SK-N-SH treated with all-trans-retinoic acid at 6 μM for 48 hours (cell line): ENCODE measurements around the gene PNPLA7.

Source experiments
- ARNTL ChIP-seq: fragments of 450-650 bp; formaldehyde crosslinking; IDR thresholded peaks from 2 replicates; pipeline ENCODE4 v1.5.0; 2020; ENCODE audit warnings: low read depth, mild to moderate bottlenecking, moderate library complexity, borderline replicate concordance
- ESRRG ChIP-seq: fragments of 250-450 bp; sonication (Bioruptor Pico); IDR thresholded peaks from 2 replicates; pipeline ENCODE4 v1.6.1; 2021; ENCODE audit warnings: mild to moderate bottlenecking
- ISL1 ChIP-seq: fragments of 250-450 bp; sonication (Bioruptor Pico); IDR thresholded peaks from 2 replicates; pipeline ENCODE4 v2.1.2; 2022; ENCODE audit warnings: mild to moderate bottlenecking, moderate library complexity
- RARB ChIP-seq: fragments of 250-450 bp; sonication (Bioruptor Pico); IDR thresholded peaks from 2 replicates; pipeline ENCODE4 v1.8.0; 2021; ENCODE audit warnings: mild to moderate bottlenecking, moderate library complexity
- SNAI2 ChIP-seq: fragments of 250-450 bp; sonication (Bioruptor Pico); IDR thresholded peaks from 2 replicates; pipeline ENCODE4 v1.5.0; 2020; ENCODE audit warnings: mild to moderate bottlenecking, moderate library complexity
- TCF4 ChIP-seq: fragments of 250-450 bp; sonication (Bioruptor Pico); IDR thresholded peaks from 2 replicates; pipeline ENCODE4 v1.8.0; 2021; ENCODE audit warnings: mild to moderate bottlenecking, moderate library complexity, borderline replicate concordance
- TOX ChIP-seq: fragments of 250-450 bp; sonication (Bioruptor Pico); IDR thresholded peaks from 2 replicates; pipeline ENCODE4 v1.8.0; 2021; ENCODE audit warnings: mild to moderate bottlenecking, moderate library complexity, borderline replicate concordance
- ZC3H10 ChIP-seq: fragments of 250-450 bp; sonication (Bioruptor Pico); IDR thresholded peaks from 2 replicates; pipeline ENCODE4 v1.5.1; 2021; ENCODE audit warnings: mild to moderate bottlenecking, moderate library complexity
- ZFP3 ChIP-seq: fragments of 250-450 bp; sonication (Bioruptor Pico); IDR thresholded peaks from 2 replicates; pipeline ENCODE4 v1.5.0; 2020; ENCODE audit warnings: mild to moderate bottlenecking, moderate library complexity
- ZNF70 ChIP-seq: fragments of 450-650 bp; formaldehyde crosslinking; IDR thresholded peaks from 2 replicates; pipeline ENCODE4 v1.5.0; 2020; ENCODE audit warnings: mild to moderate bottlenecking, moderate library complexity
- ZNF8 ChIP-seq: fragments of 450-650 bp; formaldehyde crosslinking; IDR thresholded peaks from 2 replicates; pipeline ENCODE4 v1.5.0; 2020; ENCODE audit warnings: mild to moderate bottlenecking, moderate library complexity
- TF ChIP-seq, protein P1 (sequence below): fragments of 250-450 bp; sonication (Bioruptor Pico); IDR thresholded peaks from 2 replicates; pipeline ENCODE4 v1.8.0; 2021; ENCODE audit warnings: low read depth, mild to moderate bottlenecking, moderate library complexity, borderline replicate concordance
- TF ChIP-seq, protein P2 (sequence below): fragments of 250-450 bp; sonication (Bioruptor Pico); IDR thresholded peaks from 2 replicates; pipeline ENCODE4 v1.8.0; 2020; ENCODE audit warnings: mild to moderate bottlenecking, moderate library complexity, borderline replicate concordance
- TF ChIP-seq, protein P3 (sequence below): fragments of 250-450 bp; sonication (Bioruptor Pico); IDR thresholded peaks from 2 replicates; pipeline ENCODE4 v1.5.1; 2020; ENCODE audit warnings: low read depth, mild to moderate bottlenecking, moderate library complexity

DNA sequence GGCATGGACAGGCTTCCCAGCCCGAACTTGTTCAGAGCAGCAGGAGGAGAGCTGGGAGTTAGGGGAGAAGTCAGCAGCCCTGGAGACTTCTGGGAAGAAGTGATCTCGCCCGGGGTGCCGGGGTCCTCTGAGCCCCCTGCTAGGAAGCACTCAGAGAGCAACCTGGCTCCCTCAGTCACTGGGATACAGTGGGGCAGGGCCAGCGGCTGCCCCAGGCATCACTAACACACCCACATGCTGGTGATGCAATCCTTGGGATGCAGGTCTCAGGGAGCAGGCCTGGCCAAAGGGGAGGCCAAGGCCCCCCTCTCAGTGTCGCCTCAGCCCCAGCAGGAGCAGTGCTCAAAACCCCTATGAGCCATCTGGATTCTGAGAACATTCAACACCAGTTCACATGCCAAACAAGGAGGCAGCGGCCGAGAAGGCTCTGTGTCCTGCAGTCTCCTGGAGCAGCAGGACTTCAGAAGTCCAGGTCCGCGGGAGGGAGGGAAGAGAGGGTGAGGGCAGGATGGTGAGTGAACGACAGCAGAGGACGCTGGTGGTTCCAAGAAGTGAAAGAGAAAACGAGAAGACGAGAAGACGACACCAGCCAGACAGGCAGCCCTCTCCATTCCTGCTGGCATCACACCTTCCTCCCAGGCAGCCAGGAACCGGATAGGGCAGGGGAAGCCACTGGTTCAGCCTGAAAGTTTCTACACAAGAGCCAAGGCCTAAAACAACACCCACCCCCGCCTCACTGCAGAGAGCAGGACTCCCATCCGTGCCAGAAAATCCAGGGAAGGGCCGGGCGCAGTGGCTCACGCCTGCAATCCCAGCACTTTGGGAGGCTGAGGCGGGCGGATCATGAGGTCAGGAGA, 2.3 kb downstream of the PNPLA7 start:
- TF ChIP-seq, protein P1, sequence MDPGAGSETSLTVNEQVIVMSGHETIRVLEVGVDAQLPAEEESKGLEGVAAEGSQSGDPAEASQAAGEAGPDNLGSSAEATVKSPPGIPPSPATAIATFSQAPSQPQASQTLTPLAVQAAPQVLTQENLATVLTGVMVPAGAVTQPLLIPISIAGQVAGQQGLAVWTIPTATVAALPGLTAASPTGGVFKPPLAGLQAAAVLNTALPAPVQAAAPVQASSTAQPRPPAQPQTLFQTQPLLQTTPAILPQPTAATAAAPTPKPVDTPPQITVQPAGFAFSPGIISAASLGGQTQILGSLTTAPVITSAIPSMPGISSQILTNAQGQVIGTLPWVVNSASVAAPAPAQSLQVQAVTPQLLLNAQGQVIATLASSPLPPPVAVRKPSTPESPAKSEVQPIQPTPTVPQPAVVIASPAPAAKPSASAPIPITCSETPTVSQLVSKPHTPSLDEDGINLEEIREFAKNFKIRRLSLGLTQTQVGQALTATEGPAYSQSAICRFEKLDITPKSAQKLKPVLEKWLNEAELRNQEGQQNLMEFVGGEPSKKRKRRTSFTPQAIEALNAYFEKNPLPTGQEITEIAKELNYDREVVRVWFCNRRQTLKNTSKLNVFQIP (CRISPR knock-in tag), result no peak
- TF ChIP-seq, protein P2, sequence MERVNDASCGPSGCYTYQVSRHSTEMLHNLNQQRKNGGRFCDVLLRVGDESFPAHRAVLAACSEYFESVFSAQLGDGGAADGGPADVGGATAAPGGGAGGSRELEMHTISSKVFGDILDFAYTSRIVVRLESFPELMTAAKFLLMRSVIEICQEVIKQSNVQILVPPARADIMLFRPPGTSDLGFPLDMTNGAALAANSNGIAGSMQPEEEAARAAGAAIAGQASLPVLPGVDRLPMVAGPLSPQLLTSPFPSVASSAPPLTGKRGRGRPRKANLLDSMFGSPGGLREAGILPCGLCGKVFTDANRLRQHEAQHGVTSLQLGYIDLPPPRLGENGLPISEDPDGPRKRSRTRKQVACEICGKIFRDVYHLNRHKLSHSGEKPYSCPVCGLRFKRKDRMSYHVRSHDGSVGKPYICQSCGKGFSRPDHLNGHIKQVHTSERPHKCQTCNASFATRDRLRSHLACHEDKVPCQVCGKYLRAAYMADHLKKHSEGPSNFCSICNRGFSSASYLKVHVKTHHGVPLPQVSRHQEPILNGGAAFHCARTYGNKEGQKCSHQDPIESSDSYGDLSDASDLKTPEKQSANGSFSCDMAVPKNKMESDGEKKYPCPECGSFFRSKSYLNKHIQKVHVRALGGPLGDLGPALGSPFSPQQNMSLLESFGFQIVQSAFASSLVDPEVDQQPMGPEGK, result no peak
- TF ChIP-seq ZFP3, result no peak
- TF ChIP-seq, protein P3, sequence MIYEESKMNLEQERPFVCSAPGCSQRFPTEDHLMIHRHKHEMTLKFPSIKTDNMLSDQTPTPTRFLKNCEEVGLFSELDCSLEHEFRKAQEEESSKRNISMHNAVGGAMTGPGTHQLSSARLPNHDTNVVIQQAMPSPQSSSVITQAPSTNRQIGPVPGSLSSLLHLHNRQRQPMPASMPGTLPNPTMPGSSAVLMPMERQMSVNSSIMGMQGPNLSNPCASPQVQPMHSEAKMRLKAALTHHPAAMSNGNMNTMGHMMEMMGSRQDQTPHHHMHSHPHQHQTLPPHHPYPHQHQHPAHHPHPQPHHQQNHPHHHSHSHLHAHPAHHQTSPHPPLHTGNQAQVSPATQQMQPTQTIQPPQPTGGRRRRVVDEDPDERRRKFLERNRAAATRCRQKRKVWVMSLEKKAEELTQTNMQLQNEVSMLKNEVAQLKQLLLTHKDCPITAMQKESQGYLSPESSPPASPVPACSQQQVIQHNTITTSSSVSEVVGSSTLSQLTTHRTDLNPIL (CRISPR knock-in tag), result no peak
- TF ChIP-seq ISL1, result no peak
- TF ChIP-seq ZNF70 (CRISPR knock-in tag), result no peak
- TF ChIP-seq ZC3H10, result no peak
- no peak for TF ChIP-seq RARB (CRISPR knock-in tag)
- no peak for TF ChIP-seq SNAI2 (CRISPR knock-in tag)
- no peak for TF ChIP-seq TOX (CRISPR knock-in tag)
- no peak for TF ChIP-seq ZNF8 (CRISPR knock-in tag)
- TF ChIP-seq ARNTL (CRISPR knock-in tag), result no peak
- no peak for TF ChIP-seq TCF4 (CRISPR knock-in tag)
- TF ChIP-seq ESRRG (CRISPR knock-in tag), result no peak
